MM.1S (cell line): Measurements from ENCODE around the gene STK39.

ENCODE experiments used
- DNase-seq: peaks from one replicate; pipeline ENCODE4 v3.0.0-alpha.2; 2015
- H2AFZ ChIP-seq: fragments of 300-600 bp; sonication (generic); 2 replicates; pipeline ENCODE4 v1.6.0; 2016; ENCODE audit warnings: antibody characterized with exemption, low read length
- H3F3A ChIP-seq: fragments of 300-600 bp; sonication (generic); 2 replicates; pipeline ENCODE4 v1.6.1; 2016; ENCODE audit warnings: mild to moderate bottlenecking, antibody characterized with exemption, low read length, moderate library complexity, mixed read lengths; ENCODE audit not compliant: insufficient read depth
- H3K27ac ChIP-seq: fragments of 300-600 bp; sonication (generic); 2 replicates; pipeline ENCODE4 v1.5.1; 2016; ENCODE audit warnings: mild to moderate bottlenecking, low read length
- H3K27me3 ChIP-seq: fragments of 300-600 bp; sonication (generic); replicated peaks from 2 replicates; pipeline ENCODE4 v1.6.0; 2016; ENCODE audit warnings: low read length; ENCODE audit not compliant: insufficient read depth
- H3K36me3 ChIP-seq: fragments of 300-600 bp; sonication (generic); replicated peaks from 2 replicates; pipeline ENCODE4 v1.6.1; 2016; ENCODE audit warnings: mild to moderate bottlenecking, low read length, mixed read lengths; ENCODE audit not compliant: insufficient read depth
- H3K4me1 ChIP-seq: fragments of 300-600 bp; sonication (generic); 2 replicates; pipeline ENCODE4 v1.6.1; 2016; ENCODE audit warnings: low read length, mixed read lengths
- H3K4me2 ChIP-seq: fragments of 300-600 bp; sonication (generic); 2 replicates; pipeline ENCODE4 v1.6.0; 2016; ENCODE audit warnings: low read depth, low read length
- H3K4me3 ChIP-seq: fragments of 300-600 bp; sonication (generic); 2 replicates; pipeline ENCODE4 v1.5.1; 2016; ENCODE audit warnings: low read length, mixed read lengths
- H3K79me2 ChIP-seq: fragments of 300-600 bp; sonication (generic); 2 replicates; pipeline ENCODE4 v1.6.1; 2016; ENCODE audit warnings: mixed run types, low read length, mixed read lengths
- H3K9ac ChIP-seq: fragments of 300-600 bp; sonication (generic); 2 replicates; pipeline ENCODE4 v1.6.1; 2016; ENCODE audit warnings: low read length, mixed read lengths
- H3K9me2 ChIP-seq: fragments of 300-600 bp; sonication (generic); replicated peaks from 2 replicates; pipeline ENCODE4 v1.6.1; 2016; ENCODE audit warnings: mild to moderate bottlenecking, low read length, mixed read lengths; ENCODE audit not compliant: insufficient read depth
- H3K9me3 ChIP-seq: fragments of 300-600 bp; sonication (generic); replicated peaks from 2 replicates; pipeline ENCODE4 v1.6.1; 2016; ENCODE audit warnings: mild to moderate bottlenecking, low read length, mixed read lengths; ENCODE audit not compliant: insufficient read depth
- H4K20me1 ChIP-seq: fragments of 300-600 bp; sonication (generic); 2 replicates; pipeline ENCODE4 v1.6.1; 2016; ENCODE audit warnings: mild to moderate bottlenecking, low read length, moderate library complexity, mixed read lengths; ENCODE audit not compliant: insufficient read depth
- EZH2 ChIP-seq: fragments of 300-600 bp; sonication (generic); optimal IDR thresholded peaks from 2 replicates; pipeline ENCODE3; 2017; ENCODE audit warnings: low read depth, mild to moderate bottlenecking, antibody characterized with exemption, low read length, mixed read lengths
- EZH2phosphoT487 ChIP-seq: fragments of 300-600 bp; sonication (generic); IDR thresholded peaks from 2 replicates; pipeline ENCODE4 v1.6.1; 2018; ENCODE audit warnings: antibody characterized with exemption, low read length
- TF ChIP-seq, protein P1 (sequence below): fragments of 300-600 bp; sonication (generic); IDR thresholded peaks from 2 replicates; pipeline ENCODE4 v1.5.1; 2016; ENCODE audit warnings: antibody characterized with exemption, low read length, mixed read lengths

Gene STK39

DNA sequence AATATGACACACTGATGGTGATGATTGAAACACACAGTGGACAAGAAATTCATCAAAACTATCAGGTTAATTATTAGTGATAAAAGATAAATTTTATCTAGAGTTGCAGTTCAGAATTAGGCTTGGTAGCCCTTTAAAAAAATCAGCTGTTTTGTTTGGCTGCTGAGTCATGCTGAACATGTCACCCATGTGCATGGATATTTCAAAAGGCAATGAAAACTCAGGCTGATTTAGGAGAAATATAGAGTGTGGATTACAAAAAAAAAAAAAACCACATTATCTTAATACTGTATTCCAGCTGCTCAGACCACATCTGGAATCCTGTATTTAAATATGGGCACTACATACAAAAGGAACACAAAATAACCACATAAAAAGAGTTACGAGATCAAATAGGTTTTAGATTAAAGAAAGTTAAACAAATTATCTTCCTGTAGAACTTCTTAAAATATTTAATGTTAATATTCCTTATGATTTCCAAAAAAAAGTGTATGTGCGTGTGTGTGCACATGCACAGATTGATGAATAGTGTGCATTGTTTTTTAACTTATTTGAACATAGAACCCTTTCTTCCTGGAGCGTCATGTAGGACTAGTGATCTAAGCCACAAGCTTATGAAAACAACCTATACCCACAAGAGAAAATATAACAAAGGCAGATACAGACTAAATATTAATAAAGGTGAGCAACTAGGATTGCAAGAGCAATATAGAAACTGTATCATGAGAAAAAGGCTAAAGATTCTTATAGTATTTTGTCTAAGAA is 186.2 kb downstream of the STK39 start:
- Histone ChIP-seq H3K36me3 (no peaks in the 10 kb centered on the region), H3K79me2 (no peaks in the 10 kb centered on the region), H3K27ac (no peak overlapping the region), H3K9me2 (no peaks in the 10 kb centered on the region), H4K20me1 (no peaks in the 10 kb centered on the region), H3F3A (no peaks in the 10 kb centered on the region), H3K27me3 (no peaks in the 10 kb centered on the region), H3K4me1 (no peaks in the 10 kb centered on the region), H2AFZ (no peak overlapping the region), H3K9ac (no peak overlapping the region), H3K4me3 (no peak overlapping the region), H3K4me2 (no peak overlapping the region), H3K9me3 (no peaks in the 10 kb centered on the region)
- DNase-seq = no peak
- TF ChIP-seq, protein P1, sequence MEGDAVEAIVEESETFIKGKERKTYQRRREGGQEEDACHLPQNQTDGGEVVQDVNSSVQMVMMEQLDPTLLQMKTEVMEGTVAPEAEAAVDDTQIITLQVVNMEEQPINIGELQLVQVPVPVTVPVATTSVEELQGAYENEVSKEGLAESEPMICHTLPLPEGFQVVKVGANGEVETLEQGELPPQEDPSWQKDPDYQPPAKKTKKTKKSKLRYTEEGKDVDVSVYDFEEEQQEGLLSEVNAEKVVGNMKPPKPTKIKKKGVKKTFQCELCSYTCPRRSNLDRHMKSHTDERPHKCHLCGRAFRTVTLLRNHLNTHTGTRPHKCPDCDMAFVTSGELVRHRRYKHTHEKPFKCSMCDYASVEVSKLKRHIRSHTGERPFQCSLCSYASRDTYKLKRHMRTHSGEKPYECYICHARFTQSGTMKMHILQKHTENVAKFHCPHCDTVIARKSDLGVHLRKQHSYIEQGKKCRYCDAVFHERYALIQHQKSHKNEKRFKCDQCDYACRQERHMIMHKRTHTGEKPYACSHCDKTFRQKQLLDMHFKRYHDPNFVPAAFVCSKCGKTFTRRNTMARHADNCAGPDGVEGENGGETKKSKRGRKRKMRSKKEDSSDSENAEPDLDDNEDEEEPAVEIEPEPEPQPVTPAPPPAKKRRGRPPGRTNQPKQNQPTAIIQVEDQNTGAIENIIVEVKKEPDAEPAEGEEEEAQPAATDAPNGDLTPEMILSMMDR = no peak
- no peak for TF ChIP-seq EZH2
- no peak for TF ChIP-seq EZH2phosphoT487

DNA sequence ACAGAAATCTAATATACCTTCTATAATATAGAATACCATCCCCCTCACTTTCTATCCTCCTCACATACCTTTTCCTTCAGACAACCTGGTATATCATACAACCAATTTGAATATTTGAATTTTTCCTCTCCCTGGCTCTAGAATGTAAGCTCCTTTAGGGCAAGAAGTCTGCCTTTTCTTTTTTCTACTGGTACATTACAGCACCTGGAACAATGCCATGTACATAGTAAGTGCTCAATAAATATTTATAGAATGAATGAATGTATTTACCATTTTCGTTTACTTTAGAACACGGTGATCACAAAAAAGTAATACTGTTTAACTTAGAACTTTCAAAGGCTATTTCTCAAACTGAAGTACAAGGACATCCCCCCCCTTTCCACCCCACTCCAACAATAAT is 187.6 kb downstream of the STK39 start:
- Histone ChIP-seq H3K79me2 (no peaks in the 10 kb centered on the region), H3K9ac (no peak overlapping the region), H3K27me3 (no peaks in the 10 kb centered on the region), H2AFZ (no peak overlapping the region), H3K36me3 (no peaks in the 10 kb centered on the region), H4K20me1 (no peaks in the 10 kb centered on the region), H3F3A (no peaks in the 10 kb centered on the region), H3K4me2 (no peak overlapping the region), H3K4me3 (no peak overlapping the region), H3K9me3 (no peaks in the 10 kb centered on the region), H3K27ac (no peak overlapping the region), H3K4me1 (no peaks in the 10 kb centered on the region), H3K9me2 (no peaks in the 10 kb centered on the region)
- DNase-seq = no peak
- no peak for TF ChIP-seq EZH2phosphoT487
- TF ChIP-seq, protein P1 = no peak
- TF ChIP-seq EZH2 = no peak

DNA sequence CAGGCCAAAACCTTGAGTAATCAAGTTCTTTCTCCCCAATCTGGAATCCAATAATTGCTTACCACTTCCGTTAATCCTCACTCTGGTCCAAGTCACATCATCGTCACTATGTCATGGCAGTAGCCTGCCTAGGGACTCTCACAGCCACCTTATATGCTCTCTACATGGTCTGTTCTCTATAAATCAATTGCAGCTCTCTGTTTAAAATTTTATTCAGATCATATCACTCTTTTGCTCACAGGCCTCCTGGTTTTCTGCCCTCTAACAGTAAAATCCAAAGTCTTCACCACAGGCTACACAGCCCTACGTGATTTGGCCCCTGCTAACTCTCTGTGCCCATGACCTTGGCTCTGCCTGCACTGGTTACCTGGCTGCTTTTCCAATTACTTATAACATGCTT is 188.7 kb downstream of the STK39 start:
- Histone ChIP-seq H3K9ac (no peak overlapping the region), H3K4me2 (no peak overlapping the region), H3K36me3 (no peaks in the 10 kb centered on the region), H3K27me3 (no peaks in the 10 kb centered on the region), H3K79me2 (no peaks in the 10 kb centered on the region), H2AFZ (no peak overlapping the region), H3K27ac (no peak overlapping the region), H3K4me3 (no peak overlapping the region), H3K4me1 (no peaks in the 10 kb centered on the region), H3K9me2 (no peaks in the 10 kb centered on the region), H3F3A (no peaks in the 10 kb centered on the region), H4K20me1 (no peaks in the 10 kb centered on the region), H3K9me3 (no peaks in the 10 kb centered on the region)
- TF ChIP-seq EZH2phosphoT487 = no peak
- TF ChIP-seq EZH2 = no peak
- TF ChIP-seq, protein P1 = no peak
- no peak for DNase-seq
